ENCODE data around the gene CYTH1.

GRCh38 chr17:78654325-78654724, 127.7 kb downstream of the CYTH1 start:
- TF ChIP-seq PBX3 (CRISPR knock-in tag; IDR thresholded peaks at IDR 0.05) (no peak), ZBTB49 (tag by site-specific recombination; IDR thresholded peaks at IDR 0.05; ENCODE audit: low read depth) (no peak), ZNF274 (IDR thresholded peaks at IDR 0.05; ENCODE audit: low read length) (no peak), ZNF274 (tag by site-specific recombination; IDR thresholded peaks at IDR 0.05; ENCODE audit: borderline replicate concordance) (no peak), YY1 (tag by site-specific recombination; IDR thresholded peaks at IDR 0.05) (no peak), ZNF423 (tag by site-specific recombination; IDR thresholded peaks at IDR 0.05) (no peak), CTCF (tag by site-specific recombination; IDR thresholded peaks at IDR 0.05) (no peak), KLF10 (tag by site-specific recombination; IDR thresholded peaks at IDR 0.05) (no peak), ZNF558 (tag by site-specific recombination; IDR thresholded peaks at IDR 0.05) (no peak), ZNF555 (tag by site-specific recombination; conservative IDR thresholded peaks at IDR 0.05) (no peak), REST (tag by site-specific recombination; IDR thresholded peaks at IDR 0.05) (no peak), ZBTB1 (tag by site-specific recombination; IDR thresholded peaks at IDR 0.05) (no peak), ZNF596 (tag by site-specific recombination; IDR thresholded peaks at IDR 0.05) (no peak), GLI2 (tag by site-specific recombination; IDR thresholded peaks at IDR 0.05; ENCODE audit: borderline replicate concordance, low read depth) (no peak)

All from HEK293 (cell line).